8988T (cell line): Measurements from ENCODE around the gene ZCCHC14.
A peak's percentile ranks its signal among the peaks of the same experiment; 100 is the strongest.

ENCODE experiments used
- DNase-seq: peaks from one replicate; pipeline ENCODE4 v3.0.0; 2011

ZCCHC14 gene

GRCh38 chr16:87492721-87493607 is at the start of gene ZCCHC14:
ZCCHC14 (minus strand) TSS chr16:87493024; CDS start chr16:87492238, 786 bp downstream.
- peak; percentile 100 for DNase-seq

DNA sequence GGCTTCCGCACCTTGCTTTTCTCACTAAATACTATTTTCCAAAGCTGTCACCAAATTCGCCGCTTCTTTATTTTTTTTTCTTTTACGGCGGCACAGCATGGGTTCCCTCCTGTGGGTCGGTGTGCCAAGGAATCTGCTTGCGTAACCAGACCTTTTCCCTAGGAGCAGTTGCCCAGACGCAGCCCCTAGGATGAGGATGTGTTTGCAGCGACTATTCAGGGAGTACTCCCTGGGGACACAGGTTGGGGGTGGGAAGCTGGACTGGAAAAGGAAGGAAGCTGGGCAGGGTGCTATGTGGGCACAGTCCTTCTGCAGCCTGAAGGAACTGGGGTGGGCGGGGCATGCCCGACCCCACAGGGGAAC is 49.0 kb upstream of the ZCCHC14 start:
- no peak for DNase-seq

- DNase-seq, result no peak
These were observed 48.5 kb upstream of the ZCCHC14 start for GRCh38 chr16:87541147-87541871.

DNA sequence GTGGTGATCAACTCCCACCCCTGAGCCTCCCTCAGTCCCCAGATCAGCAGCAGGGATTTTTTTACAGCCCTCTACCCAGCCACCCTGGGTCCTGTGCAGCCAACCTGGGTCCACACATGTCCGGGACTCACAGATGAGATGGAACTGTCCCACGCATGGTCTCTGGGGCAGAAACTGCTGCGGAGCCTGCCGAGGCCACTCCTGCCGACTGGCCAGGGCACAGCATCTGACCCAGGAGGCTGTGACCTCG is 48.0 kb upstream of the ZCCHC14 start:
- DNase-seq, result no peak

DNA sequence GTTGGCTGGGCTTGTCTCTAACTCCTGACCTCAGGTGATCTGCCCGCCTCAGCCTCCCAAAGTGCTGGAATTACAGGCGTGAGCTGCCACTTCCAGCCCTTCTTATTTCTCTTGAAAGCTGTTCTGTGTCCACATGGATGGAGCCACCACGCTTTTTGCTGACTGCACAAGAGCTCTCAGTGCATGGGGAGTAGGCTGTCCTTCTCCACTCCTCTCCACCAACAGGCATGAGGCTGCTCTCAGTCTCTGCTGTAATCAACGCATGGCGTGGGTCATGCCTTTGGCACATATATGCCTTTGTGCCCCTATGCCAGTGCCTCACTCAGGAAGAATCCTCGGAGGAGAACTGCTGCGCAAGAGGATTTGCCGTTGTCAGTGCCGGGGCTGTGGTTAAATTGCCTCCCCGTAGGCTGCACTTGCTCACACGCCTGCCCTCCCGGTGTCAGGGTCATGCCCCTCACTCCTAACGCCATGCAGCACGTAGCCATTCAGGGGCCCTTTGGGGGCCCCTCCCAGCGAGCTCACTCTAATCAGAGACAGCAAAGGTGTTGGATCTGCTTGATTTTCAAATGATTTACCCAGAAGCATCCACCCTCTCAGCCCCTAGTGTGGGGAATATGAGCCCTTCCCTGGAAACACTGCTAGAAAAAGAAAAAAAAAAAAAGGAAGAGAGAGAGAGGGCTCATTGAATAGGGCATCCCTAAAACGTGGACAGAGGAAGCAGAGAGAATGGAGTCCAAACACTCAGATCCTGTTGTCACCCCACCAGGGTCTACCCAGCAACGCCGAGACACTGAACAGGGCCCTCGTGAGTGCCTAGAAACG is 47.5 kb upstream of the ZCCHC14 start:
- DNase-seq, result no peak

- DNase-seq, result no peak
These were observed 46.3 kb upstream of the ZCCHC14 start for GRCh38 chr16:87539113-87539512.

DNA sequence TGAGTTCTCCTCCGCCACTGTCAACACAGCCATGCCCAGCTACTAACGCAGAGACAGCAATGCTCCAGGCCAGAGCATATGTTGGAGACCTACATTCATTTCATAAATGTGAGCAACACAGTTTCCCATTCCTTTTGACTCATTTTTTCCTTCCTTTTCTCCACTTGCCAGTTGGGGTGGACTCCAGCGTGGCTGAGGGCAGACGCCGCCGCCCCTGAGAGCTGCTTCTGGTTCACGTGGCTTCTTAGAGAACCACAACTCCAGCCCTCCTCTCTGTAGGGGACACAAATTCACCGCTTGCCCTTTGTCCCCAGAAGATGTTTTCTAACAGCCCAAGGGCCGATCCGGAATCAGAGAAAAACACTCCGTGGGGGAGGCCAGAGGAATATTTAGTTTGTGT is 45.8 kb upstream of the ZCCHC14 start:
- DNase-seq, result no peak

DNA sequence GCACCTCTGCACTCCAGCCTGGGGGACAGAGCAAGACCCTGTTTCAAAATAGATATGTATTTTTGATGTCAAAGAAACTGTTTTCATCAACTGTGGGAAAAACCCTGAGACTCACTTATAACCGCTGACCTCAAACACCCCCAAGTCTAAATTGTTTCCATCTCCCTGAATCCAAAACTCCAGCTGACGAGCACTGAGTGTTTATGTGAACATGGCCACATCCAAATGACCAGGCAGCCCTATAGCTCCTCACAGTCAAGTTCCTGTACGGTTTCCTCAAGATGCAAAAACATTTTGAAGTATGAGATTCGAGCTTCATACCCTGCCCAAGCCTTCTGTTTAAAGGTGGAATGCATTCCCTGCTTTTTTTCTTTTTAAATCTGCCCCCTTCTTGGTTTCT is 45.3 kb upstream of the ZCCHC14 start:
- DNase-seq, result no peak

DNA sequence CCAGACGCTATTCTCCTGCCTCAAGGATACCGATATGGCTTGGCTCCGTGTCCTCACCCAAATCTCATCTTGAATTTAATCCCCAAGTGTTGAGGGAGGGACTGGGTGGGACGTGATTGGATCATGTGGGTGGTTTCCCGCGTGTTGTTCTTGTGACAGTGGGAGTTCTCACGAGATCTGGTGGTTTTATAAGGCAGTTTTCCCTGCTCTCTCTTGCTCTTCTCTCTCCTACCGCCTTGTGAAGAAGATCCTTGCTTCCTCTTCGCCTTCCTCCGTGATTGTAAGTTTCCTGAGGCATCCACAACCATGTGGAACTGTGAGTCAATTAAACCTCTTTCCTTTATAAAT is 43.9 kb upstream of the ZCCHC14 start:
- DNase-seq, result no peak

GRCh38 chr16:87535855-87536794 is 43.3 kb upstream of the ZCCHC14 start:
- no peak for DNase-seq

DNA sequence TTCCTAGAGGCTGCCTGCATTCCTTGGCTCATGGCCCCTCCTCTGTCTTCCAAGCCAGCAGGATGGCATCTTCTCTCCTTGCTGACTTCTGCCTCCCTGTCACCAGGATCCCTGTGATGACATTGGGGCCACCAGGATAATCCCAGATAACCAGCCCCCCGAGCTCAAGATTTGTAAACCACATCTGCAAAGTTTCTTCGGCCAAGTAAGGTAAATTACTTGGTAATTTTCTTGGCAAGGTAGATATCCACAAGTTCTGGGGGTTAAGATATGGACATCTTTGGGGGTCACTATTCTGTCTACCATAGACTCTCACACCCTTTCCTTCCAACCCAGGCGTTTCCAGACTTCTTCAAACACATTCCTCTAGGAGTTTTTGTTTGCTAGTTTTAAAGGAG is 42.6 kb upstream of the ZCCHC14 start:
- no peak for DNase-seq

DNA sequence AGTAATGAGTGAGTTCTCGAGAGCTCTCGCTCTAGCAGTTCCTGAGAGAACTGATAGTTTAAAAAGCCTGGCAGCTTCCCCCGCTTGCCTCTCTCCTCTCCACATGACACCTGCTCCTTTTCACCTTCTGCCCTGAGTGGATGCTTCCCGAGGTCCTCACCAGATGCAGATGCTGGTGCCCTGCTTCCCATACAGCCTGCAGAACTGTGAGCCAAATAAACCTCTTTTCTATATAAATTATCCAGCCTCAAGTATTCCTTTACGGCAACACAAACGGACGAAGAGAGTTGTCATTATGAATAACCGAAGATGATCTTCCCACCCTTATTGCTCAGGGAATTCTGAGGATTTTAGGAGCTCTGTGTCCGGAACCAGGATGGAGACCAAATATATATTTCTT is 41.9 kb upstream of the ZCCHC14 start:
- no peak for DNase-seq

GRCh38 chr16:87534030-87534653 is 41.3 kb upstream of the ZCCHC14 start:
- DNase-seq, result no peak

GRCh38 chr16:87533061-87533460 is 40.2 kb upstream of the ZCCHC14 start:
- no peak for DNase-seq

GRCh38 chr16:87531418-87531817 is 38.6 kb upstream of the ZCCHC14 start:
- no peak for DNase-seq

- DNase-seq, result no peak
These were observed 36.1 kb upstream of the ZCCHC14 start for GRCh38 chr16:87528690-87529579.

DNA sequence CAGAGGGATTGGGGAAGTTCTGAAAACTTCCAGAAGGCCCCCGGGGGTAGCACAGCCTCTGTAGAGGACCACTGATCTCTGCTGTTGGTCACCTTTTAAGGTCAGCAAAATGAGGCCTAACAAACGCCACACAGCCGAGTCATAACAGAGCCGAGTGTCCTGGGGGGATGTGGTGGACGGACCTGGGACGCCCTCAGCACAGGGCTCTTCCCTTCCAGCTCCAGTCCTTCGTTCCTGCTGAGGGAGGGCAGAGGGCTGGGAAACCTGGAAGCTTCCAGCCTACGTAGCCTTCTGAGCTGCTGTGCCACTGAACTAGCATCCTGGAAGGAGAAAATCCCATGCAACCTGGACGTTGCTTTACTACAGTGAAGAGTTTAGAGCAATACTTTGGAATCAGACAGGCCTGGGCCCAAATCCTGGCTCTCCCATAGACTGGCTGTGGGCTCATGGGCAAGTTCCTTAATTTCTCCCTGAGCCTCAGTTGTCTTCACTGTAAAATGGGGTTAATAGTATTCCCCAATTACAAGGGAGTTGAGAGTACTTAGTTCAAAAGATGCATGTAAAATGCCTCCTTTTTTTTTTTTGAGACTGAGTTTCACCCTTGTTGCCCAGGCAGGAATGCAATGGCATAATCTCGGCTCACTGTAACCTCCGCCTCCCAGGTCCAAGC is 34.4 kb upstream of the ZCCHC14 start:
- no peak for DNase-seq

- no peak for DNase-seq
These were observed 33.6 kb upstream of the ZCCHC14 start for GRCh38 chr16:87526238-87526947.

DNA sequence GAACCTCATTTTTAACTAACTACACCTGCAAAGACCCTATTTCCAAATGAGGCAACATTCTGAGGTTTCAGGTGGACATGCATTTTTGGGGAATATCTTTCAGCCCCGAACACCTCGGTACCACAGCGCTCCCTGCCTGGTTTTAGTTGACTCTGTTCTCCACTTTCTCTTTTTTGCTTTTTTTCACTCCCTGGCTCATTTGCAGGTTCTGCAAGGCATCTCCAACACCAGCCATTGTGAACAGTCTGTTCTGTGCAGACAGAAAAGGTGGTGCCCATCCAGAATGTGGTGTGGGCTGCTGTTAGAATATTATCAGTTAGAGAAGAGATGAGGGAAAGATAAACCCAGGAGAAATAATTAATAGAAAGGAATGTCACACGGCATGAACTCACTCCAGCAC is 32.5 kb upstream of the ZCCHC14 start:
- no peak for DNase-seq

DNA sequence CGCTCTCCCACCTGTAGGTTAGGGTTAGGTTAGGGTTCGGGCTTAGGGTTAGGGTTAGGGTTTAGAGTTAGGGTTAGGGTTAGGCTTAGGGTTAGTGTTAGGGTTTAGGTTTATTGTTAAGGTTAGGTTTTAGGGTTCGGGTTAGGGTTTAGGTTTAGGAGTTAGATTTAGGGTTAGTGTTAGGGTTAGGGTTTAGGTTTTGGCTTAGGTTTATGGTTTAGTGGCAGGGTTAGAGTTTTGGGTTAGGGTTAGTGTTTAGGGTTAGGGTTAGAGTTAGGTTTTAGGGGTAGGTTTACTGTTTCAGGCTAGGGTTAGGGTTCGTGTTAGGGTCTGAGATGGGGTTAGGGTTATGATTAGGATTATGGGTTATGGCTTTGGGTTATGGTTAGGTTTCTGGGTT is 31.6 kb upstream of the ZCCHC14 start:
- no peak for DNase-seq
